Colonic mucosa (tissue), 4 donors: ENCODE data around the gene NOC2L. TPM values are rescaled to one million over a fixed set of nuclear protein-coding genes. Genes with fewer than 3 reads are reported as not detected.

Source experiments
- DNase-seq: peaks from one replicate; pipeline ENCODE4 v3.0.0-alpha.2; 2020
- H3K27ac ChIP-seq: fragments of 200-600 bp; one replicate; pipeline ENCODE4 v1.8.0; 2021
- H3K27me3 ChIP-seq: fragments of 200-600 bp; one replicate; pipeline ENCODE4 v1.8.0; 2021
- H3K36me3 ChIP-seq: fragments of 200-600 bp; one replicate; pipeline ENCODE4 v1.8.0; 2021
- H3K4me1 ChIP-seq: fragments of 200-600 bp; one replicate; pipeline ENCODE4 v1.8.0; 2021; ENCODE audit warnings: mild to moderate bottlenecking
- H3K4me3 ChIP-seq: fragments of 200-600 bp; one replicate; pipeline ENCODE4 v1.8.0; 2021
- H3K9ac ChIP-seq, 2 donors: one replicate each; pipeline ENCODE4 v1.7.0; 2013; ENCODE audit warnings: control low read depth in 2 of 2, low read depth in 2 of 2, low read length in 2 of 2
- H3K9me3 ChIP-seq: fragments of 200-600 bp; one replicate; pipeline ENCODE4 v1.8.0; 2021
- CTCF ChIP-seq: fragments of 200-600 bp; IDR thresholded peaks from one replicate; pipeline ENCODE4 v1.8.0; 2022; ENCODE audit warnings: antibody characterized with exemption, mild to moderate bottlenecking
- intact Hi-C: fragments of 100-400 bp; cut with DNase I; formaldehyde crosslinking; loops from one replicate; pipeline ENCODE4 v1.14.1; 2022
- total RNA-seq, 2 donors: library from RNA; stranded (reverse); fragmentation: NEBNext Ultra II Directional in 1 of 2; extraction: Animal tissue kit (Norgen Biotek cat#: 25700) in 1 of 2; gene quantifications; one replicate each; pipeline ENCODE4 v1.2.1, GENCODE V29; 2021
- donor health status: healthy.
- donor health status: DM: no; HTN: no; CAD: no.
- donor health status: DM: no; HTN: no; CAD: no.

NOC2L gene
- total RNA-seq, 2 donors from 2014 or later: 46.9 to 127 TPM

- Histone ChIP-seq H3K4me1 (no peaks in the 10 kb centered on the region), H3K4me3 (no peak overlapping the region), H3K27ac (no peak overlapping the region), H3K9ac (no peak overlapping the region), H3K9me3 (no peaks in the 10 kb centered on the region), H3K36me3 (no peaks in the 10 kb centered on the region), H3K27me3 (peaks cover 7% of the 10 kb centered on the region)
- intact Hi-C loops: loop anchor here (5.0 to 10.0 kb wide), 2 partner anchors 81 to 313 kb away; no protein-coding TSS in a partner anchor
- DNase-seq: no peak
- TF ChIP-seq CTCF: no peak
Measured at GRCh38 chr1:981491-981954, 22.5 kb upstream of the NOC2L start.

- TF ChIP-seq CTCF: no peak
- no peak overlapping the region for H3K9ac ChIP-seq
- no peak overlapping the region for H3K4me3 ChIP-seq
- H3K27ac ChIP-seq: no peak overlapping the region
- no peaks in the 10 kb centered on the region for H3K36me3 ChIP-seq
- intact Hi-C loops: loop anchor here (5.0 to 10.0 kb wide), 2 partner anchors 82 to 314 kb away; no protein-coding TSS in a partner anchor
- DNase-seq: no peak
- H3K4me1 ChIP-seq: peaks cover 3% of the 10 kb centered on the region
- no peaks in the 10 kb centered on the region for H3K9me3 ChIP-seq
- peaks cover 6% of the 10 kb centered on the region for H3K27me3 ChIP-seq
Measured at GRCh38 chr1:980602-981395, 21.7 kb upstream of the NOC2L start.

- DNase-seq: no peak
- H3K4me1 ChIP-seq: peaks cover 3% of the 10 kb centered on the region
- H3K27ac ChIP-seq: no peak overlapping the region
- no peaks in the 10 kb centered on the region for H3K9me3 ChIP-seq
- H3K9ac ChIP-seq: no peak overlapping the region
- H3K36me3 ChIP-seq: no peaks in the 10 kb centered on the region
- peaks cover 4% of the 10 kb centered on the region for H3K27me3 ChIP-seq
- intact Hi-C loops: loop anchor here (5.0 to 10.0 kb wide), 2 partner anchors 82 to 315 kb away; no protein-coding TSS in a partner anchor
- TF ChIP-seq CTCF: no peak
- H3K4me3 ChIP-seq: no peak overlapping the region
Measured at GRCh38 chr1:980137-980571, 21.1 kb upstream of the NOC2L start.

- Histone ChIP-seq H3K27ac (no peak overlapping the region), H3K9ac (no peak overlapping the region), H3K4me1 (peaks cover 3% of the 10 kb centered on the region), H3K36me3 (no peaks in the 10 kb centered on the region), H3K27me3 (peaks cover 4% of the 10 kb centered on the region), H3K4me3 (no peak overlapping the region), H3K9me3 (no peaks in the 10 kb centered on the region)
- TF ChIP-seq CTCF: no peak
- DNase-seq: no peak
- intact Hi-C loops: loop anchor here (5.0 to 10.0 kb wide), 2 partner anchors 83 to 315 kb away; no protein-coding TSS in a partner anchor
Measured at GRCh38 chr1:979744-980072, 20.7 kb upstream of the NOC2L start.

- peaks cover 3% of the 10 kb centered on the region for H3K4me1 ChIP-seq
- DNase-seq: no peak
- H3K36me3 ChIP-seq: no peaks in the 10 kb centered on the region
- no peak overlapping the region for H3K9ac ChIP-seq
- no peaks in the 10 kb centered on the region for H3K9me3 ChIP-seq
- H3K27me3 ChIP-seq: peaks cover 4% of the 10 kb centered on the region
- no peak for TF ChIP-seq CTCF
- no peak overlapping the region for H3K27ac ChIP-seq
- intact Hi-C loops: no loop called here
- H3K4me3 ChIP-seq: no peak overlapping the region
Measured at GRCh38 chr1:978835-979743, 20.0 kb upstream of the NOC2L start.
